Measurements from ENCODE around the gene HAPLN2.
A peak's percentile ranks its signal among the peaks of the same experiment; 100 is the strongest.

Gene HAPLN2

DNA sequence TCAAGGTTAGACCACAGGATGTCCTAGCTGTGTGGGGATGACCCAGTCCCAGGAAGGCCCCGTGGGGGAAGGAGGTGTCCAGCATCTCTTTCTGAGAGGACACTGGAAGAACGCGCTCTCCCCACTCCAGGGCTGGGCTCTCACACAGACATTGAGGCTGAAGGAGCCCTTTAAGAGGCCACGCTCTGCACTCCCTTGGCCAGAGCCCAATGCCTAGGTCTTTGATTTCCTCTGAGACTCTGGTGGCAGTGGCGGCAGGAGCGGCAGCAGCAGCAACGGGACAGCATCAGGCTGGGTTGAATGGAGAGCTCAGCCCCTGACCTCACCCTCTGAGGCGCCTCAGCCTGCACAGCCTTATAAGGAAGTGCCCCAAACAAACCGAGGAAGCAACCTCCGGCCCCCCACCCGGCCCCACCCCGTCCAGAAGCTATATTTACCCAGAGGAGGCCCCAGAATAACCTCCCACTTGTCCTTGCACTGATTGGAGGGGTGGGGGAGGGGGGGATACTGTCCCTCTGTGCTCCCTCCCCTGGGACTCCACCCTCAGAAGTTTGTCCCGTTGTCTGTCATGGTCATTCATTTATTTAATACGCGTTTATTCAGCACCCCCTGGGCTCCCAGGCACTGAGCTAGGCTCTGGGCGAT is 45.7 kb downstream of the HAPLN2 start:
- DNase-seq: peak in 1 of 2 donors; percentile 12

DNA sequence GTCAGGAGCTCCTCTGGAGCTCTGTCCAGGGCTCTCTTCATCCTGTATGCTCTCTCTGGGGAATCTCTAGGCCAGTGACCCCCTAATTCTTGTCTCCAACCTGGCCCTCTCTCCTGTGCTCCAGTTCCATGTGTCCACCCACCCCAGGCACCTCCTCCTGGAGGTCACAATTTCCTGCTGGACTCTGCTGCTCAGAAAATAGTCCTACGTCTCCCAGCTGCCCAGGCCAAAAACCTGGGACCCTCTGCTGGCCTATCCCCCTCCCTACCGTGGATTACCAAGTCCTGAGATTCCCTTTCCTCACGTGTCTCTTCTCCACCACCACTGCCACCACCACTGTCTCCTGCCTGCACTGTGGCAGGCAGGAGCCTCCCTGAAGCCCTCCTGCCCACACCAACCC is 46.3 kb downstream of the HAPLN2 start:
- DNase-seq: no peak

DNA sequence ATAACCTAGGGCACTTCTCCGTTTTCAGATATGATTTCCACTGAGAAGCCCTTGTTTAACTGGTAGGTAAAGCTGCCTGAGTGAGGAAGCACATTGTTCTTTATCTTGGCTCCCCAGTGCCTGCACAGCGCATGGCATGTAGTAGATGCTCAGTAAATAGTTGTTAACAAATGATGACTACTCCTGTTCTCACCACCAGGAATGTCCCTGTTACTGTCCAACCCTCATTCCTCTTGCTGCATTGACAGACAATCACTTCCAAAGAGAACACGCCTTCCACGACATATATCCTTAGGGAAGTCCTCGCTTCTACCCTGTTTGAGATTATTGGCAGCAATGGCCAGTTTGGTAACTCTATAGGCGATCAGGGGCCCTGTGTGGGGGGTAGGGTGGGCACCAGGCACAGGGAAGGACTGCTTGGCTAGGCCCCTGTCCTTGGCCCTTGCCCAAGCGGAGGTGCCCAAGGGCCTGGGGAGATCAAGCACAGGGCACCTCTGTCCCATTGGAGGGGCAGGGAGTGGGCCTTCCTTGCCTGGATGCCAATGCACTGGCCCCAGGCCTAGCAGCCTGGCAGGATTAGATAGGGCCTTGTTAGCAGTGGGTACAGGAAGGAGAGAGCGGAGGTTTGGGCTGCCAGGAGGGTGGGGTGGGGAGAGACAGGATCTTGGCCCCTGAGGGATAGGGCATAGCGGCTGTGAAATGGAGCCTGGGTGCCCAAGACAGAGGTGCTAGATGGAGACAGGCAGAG is 47.8 kb downstream of the HAPLN2 start:
- no peak for DNase-seq

- no peak for DNase-seq
Measured at GRCh38 chr1:156667610-156667967, 48.4 kb downstream of the HAPLN2 start.

DNA sequence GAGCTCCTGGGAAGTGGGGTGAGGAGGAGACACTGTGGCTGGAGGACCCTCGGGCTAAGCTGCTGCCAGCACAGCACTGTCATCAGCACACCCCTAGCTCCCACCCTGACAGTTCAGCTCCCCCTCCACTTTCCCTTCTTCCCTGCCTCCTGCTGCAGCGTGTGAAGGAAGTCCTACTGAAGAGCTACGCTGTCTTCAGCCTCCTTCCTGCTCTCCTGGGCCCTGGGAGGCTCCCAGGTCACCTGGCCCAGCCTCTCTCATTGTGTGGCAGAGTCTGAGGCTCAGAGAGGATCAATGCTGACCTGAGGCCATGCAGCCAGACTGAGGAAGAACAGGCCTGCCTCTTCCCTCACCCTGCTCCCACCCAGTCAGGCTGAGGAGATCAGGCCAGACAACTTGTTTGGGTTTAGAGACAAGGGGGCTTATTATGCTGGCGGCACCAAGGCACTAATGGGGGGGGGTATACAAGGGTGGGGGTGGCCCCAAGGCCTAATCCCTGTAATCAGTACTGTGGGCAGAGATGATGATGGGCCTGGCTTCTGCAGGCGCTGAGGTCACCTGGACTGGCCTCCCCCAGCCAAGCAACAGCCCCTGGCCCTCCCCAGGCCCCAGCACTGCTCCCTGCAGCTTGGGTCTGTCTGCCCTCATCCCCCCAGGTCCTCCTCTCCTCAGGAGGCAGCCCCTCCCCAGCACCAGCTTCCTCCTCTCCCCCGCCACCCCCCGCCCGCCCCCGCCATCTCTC is 48.9 kb downstream of the HAPLN2 start:
- no peak for DNase-seq

GRCh38 chr1:156668801-156669637 is 49.8 kb downstream of the HAPLN2 start:
- DNase-seq: no peak

GRCh38 chr1:156669794-156670193 is 50.6 kb downstream of the HAPLN2 start:
- no peak for DNase-seq

- DNase-seq: no peak
Measured at GRCh38 chr1:156670359-156670758, 51.1 kb downstream of the HAPLN2 start.

DNA sequence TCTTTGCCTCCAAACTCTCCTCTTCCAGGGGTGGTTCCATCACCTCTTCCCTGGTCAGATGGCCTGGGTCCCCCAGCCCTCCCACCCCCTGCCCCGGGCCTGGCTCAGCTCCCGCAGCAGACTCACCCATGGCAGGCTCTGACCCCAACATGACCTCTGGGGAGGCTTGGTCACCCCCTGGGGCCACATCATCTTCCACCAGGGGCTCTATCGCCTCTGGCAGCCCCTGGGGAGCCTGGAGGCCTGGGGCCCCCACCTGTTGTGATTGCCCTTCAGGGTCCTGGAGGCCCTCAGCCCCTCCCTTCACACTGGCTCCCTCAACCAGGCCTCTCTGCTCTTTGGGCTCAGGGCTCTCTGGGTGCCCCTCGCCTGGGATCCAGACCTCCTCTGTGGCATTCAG is 51.6 kb downstream of the HAPLN2 start:
- no peak for DNase-seq

GRCh38 chr1:156671804-156672203 is 52.6 kb downstream of the HAPLN2 start:
- no peak for DNase-seq

GRCh38 chr1:156673387-156674121 is 54.3 kb downstream of the HAPLN2 start:
- no peak for DNase-seq
